ENCODE data around the gene PCDHB9. TPM values are rescaled to one million over a fixed set of nuclear protein-coding genes. Genes with fewer than 3 reads are reported as not detected.
"Not testable (repeated sequence)": the region's sequence is repeated elsewhere in the genome, so short reads cannot be mapped to it uniquely, and the experiment has no call there.

The PCDHB9 gene
- total and polyA plus RNA-seq, 2 experiments from 2014 or later, result 2.9 to 7.9 TPM

DNA sequence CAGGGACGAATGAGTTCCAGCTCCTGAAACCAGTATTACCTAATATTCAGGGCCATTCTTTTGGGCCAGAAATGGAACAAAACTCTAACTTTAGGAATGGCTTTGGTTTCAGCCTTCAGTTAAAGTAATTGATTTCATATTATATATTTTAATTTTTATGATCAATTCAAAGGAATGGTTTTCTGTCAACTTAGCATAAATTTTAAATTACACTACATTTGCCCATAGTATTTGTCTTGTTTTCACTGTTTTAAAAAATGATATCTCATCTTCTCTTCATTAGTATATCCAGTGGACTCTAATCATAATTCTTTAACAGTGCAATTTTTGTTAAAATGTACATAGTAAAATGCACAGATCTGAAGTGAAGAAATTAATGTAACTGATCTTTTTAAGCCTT, 6.6 kb upstream of the PCDHB9 start:
- H3K9me3 ChIP-seq (ENCODE audit: low read depth), result no peaks in the 10 kb centered on the region
- TF ChIP-seq, protein P1, sequence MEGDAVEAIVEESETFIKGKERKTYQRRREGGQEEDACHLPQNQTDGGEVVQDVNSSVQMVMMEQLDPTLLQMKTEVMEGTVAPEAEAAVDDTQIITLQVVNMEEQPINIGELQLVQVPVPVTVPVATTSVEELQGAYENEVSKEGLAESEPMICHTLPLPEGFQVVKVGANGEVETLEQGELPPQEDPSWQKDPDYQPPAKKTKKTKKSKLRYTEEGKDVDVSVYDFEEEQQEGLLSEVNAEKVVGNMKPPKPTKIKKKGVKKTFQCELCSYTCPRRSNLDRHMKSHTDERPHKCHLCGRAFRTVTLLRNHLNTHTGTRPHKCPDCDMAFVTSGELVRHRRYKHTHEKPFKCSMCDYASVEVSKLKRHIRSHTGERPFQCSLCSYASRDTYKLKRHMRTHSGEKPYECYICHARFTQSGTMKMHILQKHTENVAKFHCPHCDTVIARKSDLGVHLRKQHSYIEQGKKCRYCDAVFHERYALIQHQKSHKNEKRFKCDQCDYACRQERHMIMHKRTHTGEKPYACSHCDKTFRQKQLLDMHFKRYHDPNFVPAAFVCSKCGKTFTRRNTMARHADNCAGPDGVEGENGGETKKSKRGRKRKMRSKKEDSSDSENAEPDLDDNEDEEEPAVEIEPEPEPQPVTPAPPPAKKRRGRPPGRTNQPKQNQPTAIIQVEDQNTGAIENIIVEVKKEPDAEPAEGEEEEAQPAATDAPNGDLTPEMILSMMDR (IDR thresholded peaks at IDR 0.05; ENCODE audit: low read depth, low read length), result no peak
- no peaks in the 10 kb centered on the region for H3K27me3 ChIP-seq
- no peaks in the 10 kb centered on the region for H3K4me1 ChIP-seq (ENCODE audit: low read depth)
- no peak overlapping the region for H3K27ac ChIP-seq
- no peak overlapping the region for H3K4me3 ChIP-seq
- no peak for DNase-seq (ENCODE audit: low read depth in 1 of 2, low spot score in 1 of 2)
- no peaks in the 10 kb centered on the region for H3K36me3 ChIP-seq

DNA sequence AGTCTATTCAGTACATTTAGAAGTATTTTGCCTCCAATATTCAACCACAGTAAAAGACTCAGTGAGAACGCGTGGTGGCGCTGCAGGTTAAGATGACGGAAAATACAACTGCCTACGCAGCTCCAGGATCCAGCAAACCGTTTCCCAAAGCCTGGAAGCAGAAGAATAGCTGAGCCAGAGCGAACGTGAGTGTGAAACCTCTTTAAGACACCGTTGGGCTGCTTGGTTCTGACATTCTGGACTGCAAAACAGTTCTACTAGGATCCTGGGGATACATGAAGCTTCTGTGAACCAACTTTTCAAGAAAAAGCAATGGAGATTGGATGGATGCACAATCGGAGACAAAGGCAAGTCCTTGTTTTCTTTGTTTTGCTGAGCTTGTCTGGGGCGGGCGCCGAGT, 4.7 kb upstream of the PCDHB9 start, which contains the start of gene PCDHB16:
PCDHB16 (plus strand) TSS at position 140 of the 400 bp plus-strand sequence; CDS start at position 313, 173 bp downstream.
- Histone ChIP-seq H3K4me3 (no peak within 1 kb of the TSS), H3K36me3 (no peaks in the 10 kb centered on the region), H3K27me3 (no peaks in the 10 kb centered on the region), H3K4me1 (ENCODE audit: low read depth) (no peaks in the 10 kb centered on the region), H3K9me3 (ENCODE audit: low read depth) (no peaks in the 10 kb centered on the region), H3K27ac (no peak within 1 kb of the TSS)
- TF ChIP-seq, protein P1 (IDR thresholded peaks at IDR 0.05; ENCODE audit: low read depth, low read length), result no peak
- peak; percentile 3 to 30 for DNase-seq (ENCODE audit: low read depth in 1 of 2, low spot score in 1 of 2)

DNA sequence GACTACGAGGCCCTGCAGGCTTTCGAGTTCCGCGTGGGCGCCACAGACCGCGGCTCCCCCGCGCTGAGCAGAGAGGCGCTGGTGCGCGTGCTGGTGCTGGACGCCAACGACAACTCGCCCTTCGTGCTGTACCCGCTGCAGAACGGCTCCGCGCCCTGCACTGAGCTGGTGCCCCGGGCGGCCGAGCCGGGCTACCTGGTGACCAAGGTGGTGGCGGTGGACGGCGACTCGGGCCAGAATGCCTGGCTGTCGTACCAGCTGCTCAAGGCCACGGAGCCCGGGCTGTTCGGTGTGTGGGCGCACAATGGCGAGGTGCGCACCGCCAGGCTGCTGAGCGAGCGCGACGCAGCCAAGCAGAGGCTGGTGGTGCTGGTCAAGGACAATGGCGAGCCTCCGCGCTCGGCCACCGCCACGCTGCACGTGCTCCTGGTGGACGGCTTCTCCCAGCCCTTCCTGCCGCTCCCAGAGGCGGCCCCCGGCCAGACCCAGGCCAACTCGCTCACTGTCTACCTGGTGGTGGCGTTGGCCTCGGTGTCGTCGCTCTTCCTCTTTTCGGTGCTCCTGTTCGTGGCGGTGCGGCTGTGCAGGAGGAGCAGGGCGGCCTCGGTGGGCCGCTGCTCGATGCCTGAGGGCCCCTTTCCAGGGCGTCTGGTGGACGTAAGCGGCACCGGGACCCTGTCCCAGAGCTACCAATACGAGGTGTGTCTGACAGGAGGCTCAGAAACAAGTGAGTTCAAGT, 2.7 kb upstream of the PCDHB9 start:
- H3K27ac ChIP-seq; H3K27me3 ChIP-seq; H3K4me1 ChIP-seq (ENCODE audit: low read depth); H3K4me3 ChIP-seq; DNase-seq (ENCODE audit: low read depth in 1 of 2, low spot score in 1 of 2); H3K9me3 ChIP-seq (ENCODE audit: low read depth); H3K36me3 ChIP-seq: not testable (repeated sequence)

DNA sequence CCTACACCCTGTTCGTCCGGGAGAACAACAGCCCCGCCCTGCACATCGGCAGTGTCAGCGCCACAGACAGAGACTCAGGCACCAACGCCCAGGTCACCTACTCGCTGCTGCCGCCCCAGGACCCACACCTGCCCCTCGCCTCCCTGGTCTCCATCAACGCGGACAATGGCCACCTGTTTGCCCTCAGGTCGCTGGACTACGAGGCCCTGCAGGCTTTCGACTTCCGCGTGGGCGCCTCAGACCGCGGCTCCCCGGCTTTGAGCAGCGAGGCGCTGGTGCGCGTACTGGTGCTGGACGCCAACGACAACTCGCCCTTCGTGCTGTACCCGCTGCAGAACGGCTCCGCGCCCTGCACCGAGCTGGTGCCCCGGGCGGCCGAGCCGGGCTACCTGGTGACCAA, 1.7 kb downstream of the PCDHB9 start:
- not testable (repeated sequence) for H3K9me3 ChIP-seq (ENCODE audit: low read depth); H3K36me3 ChIP-seq; H3K27ac ChIP-seq; DNase-seq (ENCODE audit: low read depth in 1 of 2, low spot score in 1 of 2); H3K4me1 ChIP-seq (ENCODE audit: low read depth); H3K4me3 ChIP-seq; H3K27me3 ChIP-seq

DNA sequence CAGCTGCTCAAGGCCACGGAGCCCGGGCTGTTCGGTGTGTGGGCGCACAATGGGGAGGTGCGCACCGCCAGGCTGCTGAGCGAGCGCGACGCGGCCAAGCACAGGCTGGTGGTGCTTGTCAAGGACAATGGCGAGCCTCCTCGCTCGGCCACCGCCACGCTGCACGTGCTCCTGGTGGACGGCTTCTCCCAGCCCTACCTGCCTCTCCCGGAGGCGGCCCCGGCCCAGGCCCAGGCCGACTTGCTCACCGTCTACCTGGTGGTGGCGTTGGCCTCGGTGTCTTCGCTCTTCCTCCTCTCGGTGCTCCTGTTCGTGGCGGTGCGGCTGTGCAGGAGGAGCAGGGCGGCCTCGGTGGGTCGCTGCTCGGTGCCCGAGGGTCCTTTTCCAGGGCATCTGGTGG, 2.2 kb downstream of the PCDHB9 start:
- H3K27ac ChIP-seq; H3K27me3 ChIP-seq; DNase-seq (ENCODE audit: low read depth in 1 of 2, low spot score in 1 of 2); H3K4me1 ChIP-seq (ENCODE audit: low read depth); H3K4me3 ChIP-seq; H3K9me3 ChIP-seq (ENCODE audit: low read depth); H3K36me3 ChIP-seq: not testable (repeated sequence)

DNA sequence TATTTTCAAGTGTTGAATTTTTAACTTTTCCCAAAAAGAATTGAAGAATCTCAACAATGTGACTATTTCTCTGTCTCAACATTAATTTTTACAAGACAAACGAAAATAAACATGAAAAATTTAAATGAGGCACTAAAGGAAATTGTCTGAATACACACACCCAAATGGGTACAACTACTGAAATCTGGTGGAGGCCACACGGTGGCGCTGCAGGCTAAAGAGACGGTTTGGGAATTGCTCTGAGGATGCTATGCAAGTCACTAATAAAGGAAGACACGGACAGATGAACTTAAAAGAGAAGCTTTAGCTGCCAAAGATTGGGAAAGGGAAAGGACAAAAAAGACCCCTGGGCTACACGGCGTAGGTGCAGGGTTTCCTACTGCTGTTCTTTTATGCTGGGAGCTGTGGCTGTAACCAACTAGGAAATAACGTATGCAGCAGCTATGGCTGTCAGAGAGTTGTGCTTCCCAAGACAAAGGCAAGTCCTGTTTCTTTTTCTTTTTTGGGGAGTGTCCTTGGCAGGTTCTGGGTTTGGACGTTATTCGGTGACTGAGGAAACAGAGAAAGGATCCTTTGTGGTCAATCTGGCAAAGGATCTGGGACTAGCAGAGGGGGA, 5.3 kb downstream of the PCDHB9 start, which contains the start of gene PCDHB10:
PCDHB10 (plus strand) TSS at position 244 of the 616 bp plus-strand sequence; CDS start at position 444, 200 bp downstream.
- H3K4me1 ChIP-seq (ENCODE audit: low read depth), result no peaks in the 10 kb centered on the region
- DNase-seq (ENCODE audit: low read depth in 1 of 2, low spot score in 1 of 2), result peak; percentile 12 to 51
- no peaks in the 10 kb centered on the region for H3K36me3 ChIP-seq
- no peaks in the 10 kb centered on the region for H3K27me3 ChIP-seq
- H3K4me3 ChIP-seq, result peak within 1 kb of the TSS; percentile 30
- H3K27ac ChIP-seq, result no peak within 1 kb of the TSS
- TF ChIP-seq, protein P1 (IDR thresholded peaks at IDR 0.05; ENCODE audit: low read depth, low read length), result peak; percentile 19
- no peaks in the 10 kb centered on the region for H3K9me3 ChIP-seq (ENCODE audit: low read depth)

DNA sequence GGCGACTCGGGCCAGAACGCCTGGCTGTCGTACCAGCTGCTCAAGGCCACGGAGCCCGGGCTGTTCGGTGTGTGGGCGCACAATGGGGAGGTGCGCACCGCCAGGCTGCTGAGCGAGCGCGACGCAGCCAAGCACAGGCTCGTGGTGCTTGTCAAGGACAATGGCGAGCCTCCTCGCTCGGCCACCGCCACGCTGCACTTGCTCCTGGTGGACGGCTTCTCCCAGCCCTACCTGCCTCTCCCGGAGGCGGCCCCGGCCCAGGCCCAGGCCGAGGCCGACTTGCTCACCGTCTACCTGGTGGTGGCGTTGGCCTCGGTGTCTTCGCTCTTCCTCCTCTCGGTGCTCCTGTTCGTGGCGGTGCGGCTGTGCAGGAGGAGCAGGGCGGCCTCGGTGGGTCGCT, 7.4 kb downstream of the PCDHB9 start:
- not testable (repeated sequence) for H3K36me3 ChIP-seq; H3K27me3 ChIP-seq; H3K4me3 ChIP-seq; H3K9me3 ChIP-seq (ENCODE audit: low read depth); H3K4me1 ChIP-seq (ENCODE audit: low read depth); H3K27ac ChIP-seq; DNase-seq (ENCODE audit: low read depth in 1 of 2, low spot score in 1 of 2)

Measured in cardiac muscle cell (in vitro differentiated cells and primary cell).